Stimulated activated CD8-positive, alpha-beta memory T cell treated with anti-CD3 and anti-CD28 coated beads, Interleukin-15, amount 100 ng/mL, for 1 hour (primary cell): ENCODE measurements around the gene DNASE1L2.

Source experiments
- DNase-seq: peaks from one replicate; pipeline ENCODE4 v3.0.0-alpha.2; 2020; ENCODE audit warnings: low read depth

The DNASE1L2 gene

DNA sequence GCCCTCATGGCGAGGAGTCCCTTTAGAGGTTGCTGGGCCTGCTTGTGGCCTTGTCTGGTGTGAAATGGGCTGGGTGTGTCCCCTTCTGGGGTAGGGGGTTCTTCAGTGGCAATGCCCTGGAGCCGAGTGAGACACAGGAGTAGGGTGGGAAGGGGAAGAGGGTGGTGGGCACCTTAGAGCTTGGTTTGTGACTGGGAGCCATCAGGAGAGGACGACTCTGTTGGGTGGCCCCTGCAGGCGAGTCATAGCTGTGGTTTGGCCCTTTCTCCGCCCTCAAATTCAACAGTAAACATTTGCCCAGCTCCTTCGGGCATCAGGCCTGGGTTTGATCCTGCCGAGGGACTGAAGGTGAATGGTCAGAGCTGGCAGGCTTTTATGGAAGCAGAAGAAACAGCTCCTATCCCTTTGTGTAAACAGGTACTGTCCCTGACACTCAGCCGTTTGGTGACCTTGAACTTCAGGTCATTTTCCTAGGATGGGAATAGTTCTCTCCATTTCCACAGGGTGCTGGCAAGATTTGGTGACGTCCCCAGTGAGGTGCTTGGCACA, 9.9 kb upstream of the DNASE1L2 start:
- no peak for DNase-seq

DNA sequence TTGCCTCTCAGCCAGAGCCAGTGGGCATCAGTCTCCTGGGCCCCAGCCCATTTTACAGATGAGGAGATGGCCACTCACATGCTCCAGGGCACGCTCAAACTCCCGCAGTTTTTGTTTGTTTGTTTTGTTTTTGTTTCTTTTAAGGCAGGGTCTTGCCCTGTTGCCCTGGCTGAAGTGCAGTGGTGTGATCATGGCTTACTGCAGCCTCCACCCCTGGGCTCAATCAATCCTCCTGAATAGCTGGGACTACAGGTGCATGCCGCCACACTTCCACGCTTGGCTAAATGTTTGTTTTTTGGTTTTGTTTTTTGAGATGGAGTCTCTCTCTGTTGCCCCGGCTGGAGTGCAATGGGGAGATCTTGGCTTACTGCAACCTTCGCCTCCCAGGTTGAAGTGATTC, 9.3 kb upstream of the DNASE1L2 start:
- DNase-seq = no peak

DNA sequence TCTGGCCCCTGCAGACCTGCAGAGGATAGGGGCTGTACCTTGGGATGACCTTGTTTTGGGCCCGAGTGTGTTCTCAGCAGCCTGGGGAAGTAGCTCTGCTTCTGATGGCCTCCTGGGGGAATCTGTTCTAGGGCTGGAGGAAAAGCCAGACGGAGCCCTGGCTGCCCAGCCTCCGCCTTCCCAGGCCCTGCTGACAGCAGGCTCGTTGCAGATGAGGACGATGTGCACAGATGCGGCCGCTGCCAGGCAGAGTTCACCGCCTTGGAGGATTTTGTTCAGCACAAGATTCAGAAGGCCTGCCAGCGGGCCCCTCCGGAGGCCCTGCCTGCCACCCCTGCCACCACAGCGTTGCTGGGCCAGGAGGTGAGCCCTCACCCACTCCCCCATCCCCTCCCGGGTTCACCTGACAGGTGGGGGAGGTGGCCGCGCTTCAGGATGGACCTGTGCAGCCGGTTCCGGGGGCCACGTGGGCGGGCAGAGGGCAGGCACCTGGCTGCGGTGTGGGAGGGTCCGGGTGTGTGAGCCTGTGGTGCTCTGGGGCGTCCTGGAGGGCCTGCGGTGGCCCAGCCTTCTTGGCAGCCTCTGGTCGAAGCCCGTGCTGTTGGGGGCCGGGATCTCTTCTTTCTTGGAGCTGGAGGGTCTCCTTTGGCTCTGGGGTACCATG, 8.0 kb upstream of the DNASE1L2 start:
- DNase-seq = no peak

DNA sequence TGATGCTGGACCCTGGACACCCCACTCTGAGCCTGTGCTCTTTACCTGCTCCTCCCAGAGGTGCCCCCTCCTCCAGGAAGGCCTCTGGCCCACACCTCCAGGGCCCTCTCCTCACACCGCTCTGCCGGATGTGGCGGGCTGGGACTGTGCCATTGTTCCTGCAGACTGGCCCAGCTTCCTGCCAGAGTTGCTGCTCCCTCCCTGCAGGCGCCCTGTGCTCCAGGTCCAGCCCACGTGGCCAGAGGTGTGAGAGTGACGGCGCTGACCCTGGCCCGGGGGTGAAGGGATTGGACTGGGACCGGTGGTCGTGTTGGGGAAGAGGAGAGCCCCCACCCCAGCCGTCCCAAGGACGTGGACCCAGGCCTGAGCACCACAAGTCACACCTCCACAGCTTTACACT, 7.2 kb upstream of the DNASE1L2 start:
- DNase-seq = no peak

DNA sequence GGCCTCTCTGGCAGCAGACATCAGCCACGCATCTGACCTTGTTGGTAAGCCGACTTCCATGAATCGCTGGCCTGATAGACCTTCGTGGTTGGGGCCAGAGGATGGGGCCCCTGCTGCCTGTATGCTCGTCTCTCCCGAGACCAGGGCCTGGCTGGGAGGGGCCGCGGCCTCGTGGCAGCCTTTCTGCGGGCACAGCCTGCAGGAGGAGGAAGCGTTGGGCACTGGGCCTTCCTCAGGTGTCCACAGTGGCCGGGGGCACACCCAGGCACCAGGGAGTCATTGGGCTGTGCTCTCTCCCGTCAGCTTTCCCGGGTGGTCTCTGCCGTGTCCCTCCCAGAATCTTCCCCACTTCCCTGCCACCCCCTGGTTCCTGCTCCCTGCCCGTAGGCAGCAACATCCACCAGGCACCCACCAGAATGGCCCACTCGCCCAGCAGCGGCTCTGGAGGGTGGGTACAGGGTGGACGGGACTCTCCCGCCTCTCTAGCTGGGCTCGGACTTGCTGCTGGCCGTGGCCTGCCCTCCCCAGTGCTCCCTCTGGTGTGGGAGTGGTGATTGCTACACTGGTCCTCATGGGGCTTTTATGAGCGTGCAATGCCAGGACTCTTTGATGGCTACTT, 6.5 kb upstream of the DNASE1L2 start:
- no peak for DNase-seq

DNA sequence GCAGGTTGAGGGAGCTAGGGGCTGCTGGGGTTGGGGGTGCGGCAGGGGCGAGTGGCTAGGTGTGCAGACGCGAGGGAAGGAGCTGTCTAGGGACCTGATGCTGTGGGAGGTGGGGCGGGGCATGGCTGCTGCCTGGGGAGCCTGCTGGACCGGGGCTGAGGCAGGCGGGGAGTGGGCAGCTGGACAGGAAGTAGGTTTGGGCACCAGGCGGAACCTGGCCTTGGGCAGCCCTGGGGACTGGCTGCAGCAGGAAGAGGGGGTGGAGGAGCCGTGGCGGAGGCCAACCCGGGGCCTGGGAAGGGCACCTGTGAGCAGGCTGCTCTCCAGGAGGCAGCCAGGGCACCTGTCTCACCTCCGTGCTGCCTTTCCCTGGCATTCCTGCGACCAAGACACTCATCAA, 5.9 kb upstream of the DNASE1L2 start:
- DNase-seq = no peak

DNA sequence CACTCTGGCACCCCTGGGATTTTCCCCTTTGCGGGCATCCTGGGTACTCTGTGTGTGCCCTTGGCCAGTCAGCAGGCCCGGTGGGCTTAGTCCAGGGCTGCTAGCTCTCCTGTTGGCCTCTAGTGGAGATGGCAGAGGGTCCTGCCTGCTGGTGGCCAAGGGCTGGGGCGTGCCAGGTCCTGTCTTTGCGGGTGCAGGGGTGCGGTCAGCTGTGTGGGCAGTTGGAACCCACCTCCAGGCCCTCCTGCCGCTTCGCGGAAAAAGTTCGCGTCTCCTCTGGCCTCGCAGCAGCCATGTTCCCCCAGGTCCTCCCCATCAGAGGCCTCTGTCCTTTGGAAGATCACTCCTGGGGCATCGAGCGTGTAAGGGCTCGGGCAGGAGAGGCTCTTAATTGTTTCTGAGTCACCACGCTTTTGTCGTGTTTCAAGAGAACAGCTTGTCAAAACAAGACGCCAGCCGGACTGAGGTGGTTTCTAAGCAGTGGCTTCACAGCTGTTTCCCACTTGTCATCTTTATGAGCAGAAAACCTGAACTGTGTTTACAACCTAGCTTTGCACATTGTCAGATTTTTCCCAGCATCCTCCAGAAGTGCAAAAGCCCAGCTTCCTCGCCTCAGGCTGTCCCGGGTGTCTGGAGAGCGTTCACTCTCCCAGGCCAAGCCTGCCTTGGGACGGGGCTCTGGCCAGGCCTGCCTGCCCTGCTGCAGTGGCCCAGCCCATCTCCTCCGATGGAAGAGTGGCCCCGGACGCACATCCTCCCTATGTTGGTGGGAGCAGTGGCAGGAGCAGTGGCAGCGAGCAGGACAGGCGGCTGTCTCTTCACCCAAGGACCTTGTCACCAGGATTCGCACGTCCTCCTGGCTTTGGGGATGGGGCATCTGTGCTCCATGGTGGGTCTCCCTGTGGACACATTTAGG, 5.0 kb upstream of the DNASE1L2 start:
- no peak for DNase-seq

DNA sequence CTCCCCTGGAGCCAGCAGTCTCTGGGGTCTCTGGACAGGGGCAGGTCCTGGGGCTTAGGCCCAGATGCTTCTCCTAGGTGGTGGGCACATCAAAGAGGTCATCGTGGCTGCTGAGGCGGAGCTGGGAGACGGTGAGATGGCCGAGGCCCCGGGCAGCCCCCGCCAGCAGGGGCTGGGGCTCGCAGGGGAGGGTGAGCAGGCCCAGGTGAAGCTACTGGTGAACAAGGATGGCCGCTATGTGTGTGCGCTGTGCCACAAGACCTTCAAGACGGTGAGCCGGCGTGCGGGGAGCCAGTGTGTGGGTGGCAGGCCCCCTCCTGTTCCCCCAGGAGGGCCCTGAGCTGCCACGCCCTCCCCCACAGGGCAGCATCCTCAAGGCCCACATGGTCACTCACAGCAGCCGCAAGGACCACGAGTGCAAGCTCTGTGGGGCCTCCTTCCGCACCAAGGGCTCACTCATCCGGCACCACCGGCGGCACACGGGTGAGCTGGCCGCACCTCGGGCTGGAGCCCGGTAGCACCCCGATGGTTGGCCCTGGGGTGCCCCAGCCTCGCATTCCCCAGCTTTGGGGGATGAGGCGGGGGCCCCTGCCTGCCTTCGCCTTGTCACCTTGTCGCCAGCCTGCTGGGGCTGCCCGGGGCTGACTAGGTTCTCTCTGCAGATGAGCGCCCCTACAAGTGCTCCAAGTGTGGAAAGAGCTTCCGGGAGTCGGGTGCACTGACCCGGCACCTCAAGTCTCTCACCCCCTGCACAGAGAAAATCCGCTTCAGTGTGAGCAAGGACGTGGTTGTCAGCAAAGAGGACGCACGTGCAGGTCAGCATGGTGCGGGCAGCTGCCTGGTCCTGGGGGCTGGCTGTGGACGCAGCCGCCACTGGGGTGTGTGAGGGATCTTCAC, 3.9 kb upstream of the DNASE1L2 start:
- DNase-seq = no peak

DNA sequence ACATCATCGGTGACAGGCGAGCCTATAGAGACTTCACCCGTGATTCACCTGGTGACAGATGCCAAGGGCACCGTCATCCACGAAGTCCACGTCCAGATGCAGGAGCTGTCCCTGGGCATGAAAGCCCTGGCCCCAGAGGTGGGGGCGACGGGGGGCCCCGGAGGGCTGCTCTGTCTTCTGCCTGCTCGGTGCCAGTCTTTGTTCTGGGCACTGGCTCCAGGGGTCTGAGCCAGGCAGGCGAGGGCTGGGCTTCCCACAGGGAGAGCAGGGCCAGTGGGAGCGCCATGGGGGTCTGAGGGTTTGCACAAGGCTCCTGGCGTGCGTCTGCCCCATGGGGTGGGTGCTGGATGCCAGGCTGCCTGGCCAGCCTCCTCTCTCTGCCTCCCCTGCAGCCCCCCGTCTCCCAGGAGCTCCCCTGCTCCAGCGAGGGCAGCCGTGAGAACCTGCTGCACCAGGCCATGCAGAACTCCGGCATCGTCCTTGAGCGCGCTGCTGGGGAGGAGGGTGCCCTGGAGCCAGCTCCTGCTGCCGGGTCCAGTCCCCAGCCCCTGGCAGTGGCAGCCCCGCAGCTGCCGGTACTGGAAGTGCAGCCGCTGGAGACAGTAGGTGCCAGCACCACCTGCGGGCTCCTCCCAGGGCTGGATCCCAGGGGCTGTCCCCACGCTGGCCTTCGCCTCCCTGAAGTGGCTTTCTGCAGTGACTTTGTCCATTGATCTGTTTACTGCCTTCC, 3.0 kb upstream of the DNASE1L2 start:
- DNase-seq = no peak

DNA sequence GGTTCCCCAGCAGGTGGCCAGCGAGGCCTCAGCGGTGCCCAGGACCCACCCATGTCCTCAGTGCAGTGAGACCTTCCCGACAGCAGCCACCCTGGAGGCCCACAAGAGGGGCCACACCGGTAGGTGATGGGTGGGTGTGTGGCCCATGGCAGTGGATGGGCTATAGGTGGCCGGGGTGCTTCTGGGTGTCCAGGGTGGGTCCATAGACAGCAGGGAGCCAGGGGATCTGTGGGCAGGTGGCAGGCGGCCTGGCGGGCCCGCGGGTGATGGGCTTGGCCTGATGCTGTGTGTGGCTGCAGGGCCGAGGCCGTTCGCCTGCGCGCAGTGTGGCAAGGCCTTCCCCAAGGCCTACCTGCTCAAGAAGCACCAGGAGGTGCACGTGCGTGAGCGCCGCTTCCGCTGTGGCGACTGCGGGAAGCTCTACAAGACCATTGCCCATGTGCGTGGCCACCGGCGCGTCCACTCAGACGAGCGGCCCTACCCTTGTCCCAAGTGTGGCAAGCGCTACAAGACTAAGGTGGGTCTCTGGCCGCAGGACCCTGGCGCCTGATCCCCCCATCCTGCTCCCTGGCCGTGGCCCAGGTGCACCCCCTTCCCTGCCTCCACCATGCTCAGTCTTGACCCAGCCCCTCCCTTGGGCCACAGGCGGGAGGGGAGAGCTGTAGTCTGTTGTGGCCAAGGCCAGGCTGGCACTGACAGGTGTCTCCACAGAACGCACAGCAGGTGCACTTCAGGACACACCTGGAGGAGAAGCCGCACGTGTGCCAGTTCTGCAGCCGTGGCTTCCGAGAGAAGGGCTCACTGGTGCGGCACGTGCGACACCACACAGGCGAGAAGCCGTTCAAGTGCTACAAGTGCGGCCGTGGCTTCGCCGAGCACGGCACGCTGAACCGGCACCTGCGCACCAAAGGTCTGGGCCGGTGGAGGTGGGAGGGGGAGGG, 2.1 kb upstream of the DNASE1L2 start:
- DNase-seq = no peak

DNA sequence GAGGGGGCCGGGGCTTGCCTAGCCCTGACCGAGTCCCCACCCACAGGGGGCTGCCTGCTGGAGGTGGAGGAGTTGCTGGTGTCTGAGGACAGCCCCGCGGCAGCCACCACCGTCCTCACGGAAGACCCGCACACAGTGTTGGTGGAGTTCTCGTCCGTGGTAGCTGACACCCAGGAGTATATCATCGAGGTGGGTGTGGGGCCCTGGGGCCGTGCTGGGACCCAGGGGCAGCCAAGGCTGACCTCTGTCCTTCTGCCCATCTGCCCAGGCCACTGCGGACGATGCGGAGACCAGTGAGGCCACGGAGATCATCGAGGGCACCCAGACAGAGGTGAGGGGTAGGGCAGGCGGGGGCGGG, 1.5 kb upstream of the DNASE1L2 start:
- DNase-seq = no peak

DNA sequence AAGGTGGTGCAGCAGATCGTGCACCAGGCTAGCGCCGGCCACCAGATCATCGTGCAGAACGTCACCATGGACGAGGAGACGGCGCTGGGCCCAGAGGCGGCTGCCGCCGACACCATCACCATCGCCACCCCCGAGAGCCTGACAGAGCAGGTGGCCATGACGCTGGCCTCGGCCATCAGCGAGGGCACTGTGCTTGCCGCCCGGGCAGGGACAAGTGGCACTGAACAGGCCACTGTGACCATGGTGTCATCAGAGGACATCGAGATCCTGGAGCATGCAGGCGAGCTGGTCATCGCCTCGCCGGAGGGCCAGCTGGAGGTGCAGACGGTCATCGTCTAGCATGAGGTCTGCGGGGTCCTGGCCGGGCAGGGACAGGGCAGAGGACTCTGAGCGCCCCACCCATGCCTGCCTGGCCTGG, 1.0 kb upstream of the DNASE1L2 start:
- no peak for DNase-seq

DNA sequence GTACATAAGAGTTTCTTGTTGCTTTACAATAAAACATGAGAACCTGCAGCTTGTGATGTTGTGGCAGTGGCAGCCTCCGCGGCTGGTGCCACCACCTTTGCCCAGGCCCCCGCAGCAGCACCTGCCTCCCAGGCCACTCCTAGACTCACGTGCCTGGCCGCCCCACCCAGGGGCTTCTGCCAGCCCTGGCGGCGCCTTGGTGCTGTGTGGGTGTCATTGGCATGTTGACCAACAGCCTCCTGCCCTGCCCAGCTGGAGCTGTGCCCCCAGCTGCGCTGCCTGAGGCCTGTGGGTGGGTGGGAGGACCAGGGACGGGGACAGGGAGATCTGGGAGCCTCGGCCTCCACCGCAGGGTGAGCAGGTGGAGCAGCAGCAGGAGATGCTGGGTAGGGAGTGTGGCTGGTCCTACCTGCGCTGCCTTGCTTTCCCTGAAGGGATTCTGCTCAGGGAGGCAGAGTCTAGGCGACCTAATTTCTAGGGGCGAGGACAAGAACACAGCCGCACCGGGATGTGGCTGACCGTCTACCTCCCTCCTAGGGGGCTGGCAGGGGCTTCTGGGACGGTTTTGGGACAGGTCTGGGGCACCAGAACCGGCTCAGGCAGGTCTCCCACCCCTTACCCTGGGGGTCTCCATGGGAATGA, 428 bp upstream of the DNASE1L2 start:
- DNase-seq = no peak

DNA sequence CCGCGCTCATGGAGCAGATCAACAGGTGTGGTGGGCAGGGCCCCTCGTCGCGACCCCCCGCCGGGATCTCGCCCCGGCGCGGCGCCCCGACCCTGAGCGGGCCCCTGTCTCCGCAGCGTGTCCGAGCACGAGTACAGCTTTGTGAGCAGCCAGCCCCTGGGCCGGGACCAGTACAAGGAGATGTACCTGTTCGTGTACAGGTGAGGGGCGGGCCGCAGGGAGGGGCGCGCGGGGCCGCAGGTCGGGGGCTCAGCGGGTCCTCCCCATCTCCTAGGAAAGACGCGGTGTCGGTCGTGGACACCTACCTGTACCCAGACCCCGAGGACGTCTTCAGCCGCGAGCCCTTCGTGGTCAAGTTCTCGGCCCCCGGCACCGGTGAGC, 848 bp downstream of the DNASE1L2 start:
- no peak for DNase-seq

DNA sequence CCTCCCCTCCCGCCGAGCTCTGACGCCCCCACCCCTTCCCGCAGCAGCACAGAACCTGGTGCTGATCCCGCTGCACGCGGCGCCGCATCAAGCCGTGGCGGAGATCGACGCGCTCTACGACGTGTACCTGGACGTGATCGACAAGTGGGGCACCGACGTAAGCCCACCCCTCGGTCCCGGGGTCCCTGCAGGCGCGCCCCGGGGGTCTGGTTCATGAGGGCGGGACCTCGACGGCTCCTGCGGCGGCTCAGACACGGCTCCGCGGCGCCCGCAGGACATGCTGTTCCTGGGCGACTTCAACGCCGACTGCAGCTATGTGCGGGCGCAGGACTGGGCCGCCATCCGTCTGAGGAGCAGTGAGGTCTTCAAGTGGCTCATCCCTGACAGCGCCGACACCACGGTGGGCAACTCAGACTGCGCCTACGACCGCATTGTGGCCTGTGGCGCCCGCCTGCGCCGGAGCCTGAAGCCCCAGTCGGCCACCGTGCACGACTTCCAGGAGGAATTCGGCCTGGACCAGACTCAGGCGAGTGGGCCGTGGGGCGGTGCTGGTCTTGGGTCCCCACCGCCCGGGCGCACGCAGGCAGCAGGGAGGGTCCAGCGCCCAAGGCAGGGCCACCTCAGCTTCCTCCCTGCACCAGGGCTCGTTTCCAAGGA, 1.4 kb downstream of the DNASE1L2 start:
- DNase-seq = no peak

DNA sequence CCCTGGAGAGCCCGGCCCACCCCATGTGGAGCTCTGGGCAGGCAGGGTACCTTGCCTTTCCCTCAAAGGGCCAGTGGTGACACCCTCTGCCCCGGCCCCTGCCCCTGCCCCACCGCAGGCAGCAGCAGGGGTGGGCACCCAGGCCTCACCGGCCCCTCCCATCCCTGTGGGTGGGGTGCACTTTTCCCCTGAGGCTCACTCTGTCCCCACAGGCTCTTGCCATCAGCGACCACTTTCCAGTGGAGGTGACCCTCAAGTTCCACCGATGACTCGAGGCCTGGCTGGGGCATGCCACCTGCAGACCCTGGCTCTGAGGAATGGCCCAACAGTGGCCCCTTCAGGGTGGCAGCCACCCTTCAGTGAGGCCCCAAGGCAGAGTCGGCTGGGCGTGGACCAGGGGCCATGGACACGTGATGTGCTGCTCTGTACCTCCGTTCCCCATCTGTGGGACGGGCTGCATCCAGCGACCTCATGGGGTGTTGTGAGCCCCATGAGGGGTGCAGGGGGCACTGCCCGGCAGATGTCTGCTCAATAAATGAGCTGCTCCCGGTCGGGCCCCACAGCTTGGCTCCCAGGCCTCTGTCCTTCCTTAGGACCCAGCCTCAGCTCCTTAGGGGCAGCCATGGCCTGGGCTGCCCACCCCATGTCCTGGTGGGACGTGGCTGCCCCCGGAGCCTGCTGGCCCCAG, 2.0 kb downstream of the DNASE1L2 start:
- DNase-seq = no peak

DNA sequence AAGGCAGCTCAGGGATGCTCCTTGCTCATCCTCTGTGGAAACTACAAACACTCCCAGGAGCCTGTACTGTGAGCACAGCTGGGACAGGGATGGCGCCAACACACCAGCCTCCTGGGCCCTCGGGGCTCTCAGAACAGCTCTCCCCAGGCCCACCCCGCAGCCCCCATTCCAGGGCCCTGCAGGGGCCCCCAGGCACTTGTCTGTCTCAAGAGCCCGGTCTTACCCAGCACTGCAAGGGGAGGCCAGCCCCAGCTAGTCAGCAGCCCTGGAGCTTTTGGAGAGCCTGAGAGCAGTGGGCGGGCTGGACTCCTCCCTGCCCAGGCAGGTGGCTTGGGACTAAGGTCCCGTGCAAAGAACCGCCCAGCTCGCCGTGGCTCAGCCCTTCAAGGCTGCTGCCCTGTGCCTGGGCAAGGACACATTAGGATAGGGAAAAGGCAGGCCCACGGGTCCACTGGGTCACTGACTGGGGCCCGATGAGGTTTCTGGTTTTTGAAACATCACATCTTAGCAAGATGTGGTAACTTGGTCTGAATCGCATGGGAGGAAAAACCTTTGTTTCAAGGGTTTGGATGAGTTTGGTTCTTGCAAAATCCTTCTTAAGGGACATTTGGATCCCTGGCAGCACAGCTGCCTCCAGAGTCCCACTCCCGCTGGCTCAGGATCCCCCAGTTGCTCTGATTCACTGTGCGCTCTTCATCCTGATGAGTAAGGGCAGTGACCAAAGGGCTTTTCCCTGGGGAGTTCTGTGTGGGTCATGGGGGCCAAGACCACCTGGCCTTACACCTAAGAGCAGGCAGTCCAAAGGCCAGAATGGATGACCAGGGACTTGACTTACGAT, 2.8 kb downstream of the DNASE1L2 start:
- no peak for DNase-seq
